ENCODE results near the gene KAT5. TPM values are rescaled to one million over a fixed set of nuclear protein-coding genes. Genes with fewer than 3 reads are reported as not detected.

KAT5 gene
- total and polyA plus RNA-seq, 2 donors (not counting 1 experiment from before 2014, with no cell fraction given): 84.6 to 142 TPM

GRCh38 chr11:65713212-65713969 is 1.3 kb downstream of the KAT5 start:
- Histone ChIP-seq H3K9me3 (ENCODE audit: control extremely low read depth in 1 of 3, control insufficient read depth in 2 of 3, insufficient read depth in 1 of 3, low read length in 2 of 3) (no peaks in the 10 kb centered on the region), H3K4me2 (replicated peaks; ENCODE audit: low read depth, low read length, poor library complexity, severe bottlenecking) (peak overlapping the region; percentile 90), H4K20me1 (ENCODE audit: control insufficient read depth, insufficient read depth, low read length, poor library complexity, severe bottlenecking) (peaks cover 29% of the 10 kb centered on the region), H3K27ac (ENCODE audit: low read length in 2 of 2) (peak overlapping the region; percentile 98 to 99), H3K4me1 (ENCODE audit: control insufficient read depth in 2 of 2, insufficient read depth in 2 of 2, low read length in 2 of 2) (peaks cover 10 to 17% of the 10 kb centered on the region in 2 donors), H3K9ac (ENCODE audit: low read length) (no peak overlapping the region), H2AFZ (ENCODE audit: insufficient read depth, low read depth, low read length, poor library complexity, severe bottlenecking) (no peak overlapping the region), H3K79me2 (ENCODE audit: control insufficient read depth, insufficient read depth, low read length) (peaks cover 22% of the 10 kb centered on the region), H3K36me3 (replicated peaks in 1 of 2; ENCODE audit: control extremely low read depth in 1 of 2, control insufficient read depth in 1 of 2, extremely low read depth in 1 of 2, insufficient read depth in 2 of 2, low read length in 1 of 2) (peaks cover 5 to 52% of the 10 kb centered on the region in 2 experiments), H3K27me3 (replicated peaks in 1 of 4; ENCODE audit: control extremely low read depth in 1 of 4, control insufficient read depth in 3 of 4, insufficient read depth in 4 of 4, low read length in 3 of 4) (no peaks in the 10 kb centered on the region), H3K4me3 (ENCODE audit: control extremely low read depth in 1 of 5, extremely low read depth in 1 of 5, insufficient read depth in 1 of 5, low read depth in 2 of 5, low read length in 4 of 5) (no peak overlapping the region)
- WGBS (ENCODE audit: insufficient coverage): 94% methylated on average over 21 of the region's 24 CpGs
- H3K27me3 Mint-ChIP-seq: no peaks in the 10 kb centered on the region
- TF ChIP-seq EZH2 (IDR thresholded peaks at IDR 0.05; ENCODE audit: borderline replicate concordance, insufficient read depth, low read depth, low read length, poor library complexity, severe bottlenecking) (no peak), CTCF (IDR thresholded peaks at IDR 0.05) (no peak)
- no peaks in the 10 kb centered on the region for H3K9me3 Mint-ChIP-seq (ENCODE audit: insufficient read depth)
- peaks cover 39% of the 10 kb centered on the region for H3K4me1 Mint-ChIP-seq
- ChIA-PET CTCF (interaction anchor here (0.7 to 2.9 kb wide), 9 partner anchors 8 to 332 kb away, joined by 3 to 49 read pairs (median 16); partner anchors contain the start of genes AP5B1, CCDC85B and FIBP), POLR2A (interaction anchor here (0.6 to 1.8 kb wide), 3 partner anchors 50 to 146 kb away, joined by 5 to 13 read pairs (median 12); partner anchors contain the start of gene RELA)
- H3K4me3 Mint-ChIP-seq: peak overlapping the region; percentile 92
- no peak for DNase-seq
- peak overlapping the region; percentile 99 for H3K27ac Mint-ChIP-seq
- no peak for ATAC-seq (ENCODE audit: low read depth)
- intact Hi-C loops (cut with micrococcal nuclease): loop anchor here (2.0 to 5.0 kb wide), 4 partner anchors 99 to 554 kb away; partner anchors contain the start of genes CCDC85B, MAP3K11, PCNX3 and RAB1B

GRCh38 chr11:65714433-65714832 is 2.4 kb downstream of the KAT5 start:
- TF ChIP-seq CTCF (IDR thresholded peaks at IDR 0.05): no peak
- TF ChIP-seq EZH2 (IDR thresholded peaks at IDR 0.05; ENCODE audit: borderline replicate concordance, insufficient read depth, low read depth, low read length, poor library complexity, severe bottlenecking): no peak
- WGBS (ENCODE audit: insufficient coverage): 95% methylated on average over 16 of the region's 16 CpGs
- Histone ChIP-seq H3K79me2 (ENCODE audit: control insufficient read depth, insufficient read depth, low read length) (peaks cover 33% of the 10 kb centered on the region), H3K4me3 (ENCODE audit: control extremely low read depth in 1 of 5, extremely low read depth in 1 of 5, insufficient read depth in 1 of 5, low read depth in 2 of 5, low read length in 4 of 5) (no peak overlapping the region), H3K4me2 (replicated peaks; ENCODE audit: low read depth, low read length, poor library complexity, severe bottlenecking) (no peak overlapping the region), H3K27ac (ENCODE audit: low read length in 2 of 2) (no peak overlapping the region), H3K9ac (ENCODE audit: low read length) (no peak overlapping the region), H2AFZ (ENCODE audit: insufficient read depth, low read depth, low read length, poor library complexity, severe bottlenecking) (no peak overlapping the region), H3K27me3 (replicated peaks in 1 of 4; ENCODE audit: control extremely low read depth in 1 of 4, control insufficient read depth in 3 of 4, insufficient read depth in 4 of 4, low read length in 3 of 4) (no peaks in the 10 kb centered on the region), H3K36me3 (replicated peaks in 1 of 2; ENCODE audit: control extremely low read depth in 1 of 2, control insufficient read depth in 1 of 2, extremely low read depth in 1 of 2, insufficient read depth in 2 of 2, low read length in 1 of 2) (peaks cover 5 to 63% of the 10 kb centered on the region in 2 experiments), H4K20me1 (ENCODE audit: control insufficient read depth, insufficient read depth, low read length, poor library complexity, severe bottlenecking) (peaks cover 40% of the 10 kb centered on the region), H3K4me1 (ENCODE audit: control insufficient read depth in 2 of 2, insufficient read depth in 2 of 2, low read length in 2 of 2) (peaks cover 18 to 26% of the 10 kb centered on the region in 2 donors), H3K9me3 (ENCODE audit: control extremely low read depth in 1 of 3, control insufficient read depth in 2 of 3, insufficient read depth in 1 of 3, low read length in 2 of 3) (no peaks in the 10 kb centered on the region)
- DNase-seq (no peak), ATAC-seq (ENCODE audit: low read depth) (no peak)
- ChIA-PET CTCF (interaction anchor here (1.4 to 1.5 kb wide), 3 partner anchors 9 to 274 kb away, joined by 3 to 5 read pairs (median 4); no protein-coding TSS in a partner anchor), POLR2A (no interaction called here)
- Mint-ChIP-seq H3K27ac (peak overlapping the region; percentile 57), H3K9me3 (ENCODE audit: insufficient read depth) (no peaks in the 10 kb centered on the region), H3K4me1 (peaks cover 49% of the 10 kb centered on the region), H3K27me3 (no peaks in the 10 kb centered on the region), H3K4me3 (peak overlapping the region; percentile 14)
- intact Hi-C loops (cut with micrococcal nuclease): loop anchor here (5.0 kb wide), 1 partner anchor 553 kb away; the partner anchor contains the start of gene RAB1B

All from B cell (primary cell).